BE2C (cell line): ENCODE results near the gene IRF4. TPM values are rescaled to one million over a fixed set of nuclear protein-coding genes. Genes with fewer than 3 reads are reported as not detected.

Source experiments
- DNase-seq: peaks from one replicate; pipeline ENCODE4 v3.0.0-alpha.2; 2020
- H3K27me3 ChIP-seq: fragments of 250-450 bp; sonication (Bioruptor Pico); 2 replicates; pipeline ENCODE4 v1.5.1; 2020; ENCODE audit warnings: mild to moderate bottlenecking
- H3K36me3 ChIP-seq: fragments of 250-450 bp; sonication (Bioruptor Pico); 2 replicates; pipeline ENCODE4 v1.5.1; 2020; ENCODE audit warnings: mild to moderate bottlenecking
- H3K4me1 ChIP-seq: fragments of 250-450 bp; sonication (Bioruptor Pico); 2 replicates; pipeline ENCODE4 v1.5.1; 2020
- H3K4me3 ChIP-seq: 2 replicates; pipeline ENCODE4 v1.5.1; 2011; ENCODE audit warnings: low read depth, low read length
- H3K9me3 ChIP-seq: fragments of 250-450 bp; sonication (Bioruptor Pico); 2 replicates; pipeline ENCODE4 v1.5.1; 2020
- CTCF ChIP-seq: IDR thresholded peaks from 2 replicates; pipeline ENCODE4 v1.5.1; 2012; ENCODE audit warnings: mild to moderate bottlenecking, low read depth, low read length
- polyA plus RNA-seq: library from polyadenylated mRNA; unstranded; fragments of >200 nt; gene quantifications from one replicate; pipeline ENCODE4 v1.2.1, GENCODE V29; 2012; ENCODE audit warnings: low read depth, missing spikeins; ENCODE audit not compliant: insufficient read length, insufficient read depth

IRF4 gene
- polyA plus RNA-seq = not detected

DNA sequence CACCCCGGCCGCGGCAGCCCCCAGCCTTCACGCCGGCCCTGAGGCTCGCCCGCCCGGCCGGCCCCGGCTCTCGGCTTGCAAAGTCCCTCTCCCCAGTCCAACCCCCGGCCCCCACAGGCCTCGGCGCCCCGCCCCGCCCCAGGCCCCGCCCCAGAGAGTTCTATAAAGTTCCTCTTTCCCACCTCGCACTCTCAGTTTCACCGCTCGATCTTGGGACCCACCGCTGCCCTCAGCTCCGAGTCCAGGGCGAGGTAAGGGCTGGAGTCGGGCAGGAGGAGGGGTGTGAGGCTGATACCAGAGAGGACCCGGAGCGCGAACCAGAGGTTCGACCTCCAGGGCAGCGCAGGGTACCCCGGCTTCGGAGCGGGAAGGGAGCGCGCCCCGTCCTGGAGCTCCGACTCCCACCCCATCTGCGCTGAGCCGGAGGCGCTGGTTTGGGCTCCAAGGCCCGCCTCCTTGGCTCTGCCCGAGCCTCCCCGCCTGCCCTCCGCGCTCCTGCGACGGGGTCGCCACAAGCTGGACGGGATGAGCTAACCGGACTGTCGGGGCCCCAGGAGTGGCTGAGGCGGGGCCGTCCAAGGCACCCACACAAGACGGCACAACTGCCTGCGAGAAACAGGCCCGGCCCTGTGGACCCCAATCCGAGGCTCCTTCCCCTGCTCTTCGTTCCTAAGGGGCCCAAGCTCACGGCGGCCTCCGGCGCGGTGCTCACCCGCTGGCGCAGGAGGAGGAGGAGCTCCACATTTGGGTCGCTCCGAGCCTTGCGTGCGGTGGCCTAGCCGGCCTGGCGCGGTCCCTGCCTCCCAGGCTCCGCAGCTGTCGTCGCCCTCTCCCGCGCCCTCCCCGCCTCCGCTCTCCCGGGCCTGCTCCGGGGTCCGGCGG lies at the start of gene IRF4:
Gene IRF4 (plus strand): TSS at position 194 of the 882 bp plus-strand sequence. CDS start 1,401 bp downstream, outside the sequence.
- Histone ChIP-seq H3K27me3 (peaks cover 87% of the 10 kb centered on the region), H3K4me3 (no peak within 1 kb of the TSS), H3K36me3 (no peaks in the 10 kb centered on the region), H3K9me3 (no peaks in the 10 kb centered on the region), H3K4me1 (no peaks in the 10 kb centered on the region)
- no peak for DNase-seq
- no peak for TF ChIP-seq CTCF

GRCh38 chr6:341914-342831 lies 49.4 kb upstream of the IRF4 start:
- no peak overlapping the region for H3K4me3 ChIP-seq
- H3K27me3 ChIP-seq = no peaks in the 10 kb centered on the region; the same call in 1 of the 2 replicates
- TF ChIP-seq CTCF = no peak
- no peaks in the 10 kb centered on the region for H3K4me1 ChIP-seq
- H3K36me3 ChIP-seq = no peaks in the 10 kb centered on the region
- peaks cover 4% of the 10 kb centered on the region; the same call in 1 of the 2 replicates for H3K9me3 ChIP-seq
- no peak for DNase-seq

- no peak for DNase-seq
- Histone ChIP-seq H3K27me3 (no peaks in the 10 kb centered on the region; the same call in 1 of the 2 replicates), H3K9me3 (peaks cover 4% of the 10 kb centered on the region), H3K4me3 (no peak overlapping the region), H3K36me3 (no peaks in the 10 kb centered on the region), H3K4me1 (no peaks in the 10 kb centered on the region)
- no peak for TF ChIP-seq CTCF
Observed at GRCh38 chr6:342832-343179, 48.7 kb upstream of the IRF4 start.

DNA sequence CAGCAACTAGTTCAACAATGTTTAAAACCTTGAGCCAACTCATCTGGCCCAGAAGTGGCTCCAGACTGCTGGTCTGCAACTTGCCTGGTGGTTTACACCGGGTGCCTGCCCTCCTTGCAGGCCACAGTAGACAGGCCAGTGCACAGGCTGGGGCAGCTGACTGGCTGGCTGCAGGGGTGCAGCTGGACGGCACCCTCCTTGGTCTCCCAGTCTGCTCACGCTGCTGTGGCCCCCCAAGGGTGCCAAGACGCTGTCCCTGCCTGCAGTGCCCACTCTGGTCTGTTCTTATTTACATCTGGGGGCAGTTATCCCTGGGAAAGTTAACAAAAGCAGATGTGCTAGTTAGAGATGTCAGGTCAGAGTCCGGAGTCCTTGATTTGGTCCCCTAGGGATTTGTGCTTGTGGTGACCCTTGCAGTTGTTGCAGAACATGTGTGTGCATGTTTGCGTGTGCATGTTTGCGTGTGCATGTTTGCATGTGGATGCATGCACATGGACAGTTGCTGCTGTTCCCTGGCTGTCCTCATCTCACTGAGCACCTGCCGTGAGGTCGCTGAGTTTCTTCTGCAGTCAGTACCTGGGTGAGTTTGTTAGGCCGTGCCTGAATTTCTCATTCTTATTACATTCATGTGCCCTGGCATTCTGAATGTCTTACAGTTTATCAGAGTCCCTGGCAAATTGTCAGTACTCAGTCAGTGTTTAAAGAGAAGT lies 48.2 kb upstream of the IRF4 start:
- Histone ChIP-seq H3K36me3 (no peaks in the 10 kb centered on the region), H3K4me3 (no peak overlapping the region), H3K4me1 (no peaks in the 10 kb centered on the region), H3K27me3 (no peaks in the 10 kb centered on the region; the same call in 1 of the 2 replicates), H3K9me3 (peaks cover 4% of the 10 kb centered on the region)
- no peak for DNase-seq
- no peak for TF ChIP-seq CTCF

DNA sequence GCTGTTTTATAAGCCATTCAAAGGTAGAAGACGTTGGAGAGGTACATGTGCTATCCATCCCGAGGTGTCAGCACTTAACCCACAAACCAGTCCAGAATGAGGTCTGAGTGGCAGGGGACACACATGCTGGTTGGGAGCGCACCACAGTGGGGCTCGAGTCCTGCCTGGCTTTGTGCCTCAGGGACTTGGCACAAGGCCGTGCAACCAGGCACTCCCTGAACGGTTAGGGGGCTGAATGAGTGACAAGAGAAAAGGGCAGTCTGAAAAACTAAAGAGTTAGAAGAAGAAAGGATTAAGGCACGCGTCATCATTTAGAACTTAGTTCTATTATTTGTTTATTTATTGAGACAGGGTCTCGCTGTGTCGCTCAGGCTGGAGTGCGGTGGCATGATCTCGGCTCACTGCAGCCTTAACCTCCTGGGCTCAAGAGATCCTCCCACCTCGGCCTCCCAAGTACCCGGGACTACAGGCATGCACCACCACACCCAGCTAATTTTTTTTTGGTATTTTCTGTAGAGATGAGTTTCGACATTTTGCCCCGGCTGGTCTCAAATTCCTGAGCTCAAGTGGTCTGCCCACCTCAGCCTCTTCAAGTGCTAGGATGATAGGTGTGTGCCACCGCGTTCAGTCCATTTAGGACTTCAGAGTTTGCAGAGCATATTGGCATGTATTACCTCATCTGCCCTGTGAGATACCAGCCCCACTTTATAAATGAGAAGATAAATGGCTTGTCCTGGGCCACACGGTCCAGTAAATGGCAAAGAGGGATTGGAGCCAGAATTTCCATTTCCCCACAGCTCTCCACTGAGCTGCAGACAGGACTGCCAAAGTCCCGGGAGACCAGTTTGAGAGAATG lies 47.4 kb upstream of the IRF4 start:
- no peak for DNase-seq
- Histone ChIP-seq H3K27me3 (no peaks in the 10 kb centered on the region), H3K9me3 (peaks cover 4% of the 10 kb centered on the region), H3K36me3 (no peaks in the 10 kb centered on the region), H3K4me1 (no peaks in the 10 kb centered on the region), H3K4me3 (no peak overlapping the region)
- no peak for TF ChIP-seq CTCF
